ENCODE results near the gene ZNF850.

DNA sequence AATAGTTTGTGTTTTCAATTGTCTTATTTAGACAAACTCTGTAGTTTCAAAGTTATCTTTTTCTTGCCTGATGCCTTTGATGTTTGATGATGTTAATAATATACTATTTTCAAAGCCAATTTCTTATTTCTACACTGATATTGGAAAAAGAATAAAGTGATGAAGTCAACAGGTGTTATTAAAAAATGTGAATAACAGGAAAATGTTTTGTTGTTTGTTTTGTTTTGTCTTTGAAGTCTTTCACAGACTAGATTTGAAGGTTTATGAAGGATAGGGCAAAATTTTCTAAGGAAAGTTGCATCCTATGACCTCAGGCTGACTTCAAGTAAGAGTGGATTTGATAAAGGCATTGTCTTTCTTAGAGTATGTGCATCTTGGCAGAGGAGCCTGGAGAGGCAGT lies 34.4 kb upstream of the ZNF850 start:
- TF ChIP-seq ZFX (IDR thresholded peaks at IDR 0.05) = no peak
- TF ChIP-seq, protein P1, sequence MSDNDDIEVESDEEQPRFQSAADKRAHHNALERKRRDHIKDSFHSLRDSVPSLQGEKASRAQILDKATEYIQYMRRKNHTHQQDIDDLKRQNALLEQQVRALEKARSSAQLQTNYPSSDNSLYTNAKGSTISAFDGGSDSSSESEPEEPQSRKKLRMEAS (IDR thresholded peaks at IDR 0.05) = no peak

Data from HCT116 (cell line).